IMR-90 (cell line): ENCODE measurements around the gene NNAT. TPM values are rescaled to one million over a fixed set of nuclear protein-coding genes. Genes with fewer than 3 reads are reported as not detected.

ENCODE experiments used
- ATAC-seq: fragments of 200-7000 bp; cut with Tn5 transposase; 2 replicates; pipeline ENCODE4 v1.9.1; 2020; ENCODE audit warnings: low read depth, mild to moderate bottlenecking, moderate library complexity
- BruUV-seq: library from RNA; stranded (reverse); fragments of 400-500 nt; replicated peaks from 2 replicates; lab custom pipeline; 2021; lab: Mats Ljungman, UMichigan
- CTCF ChIA-PET: fragments of 300-600 bp; formaldehyde crosslinking; extraction: SDS; loops from one replicate; lab custom pipeline; 2021; ENCODE audit warnings: antibody characterized with exemption; lab: Yijun Ruan, JAX
- POLR2A ChIA-PET: fragments of 300-600 bp; sonication (Branson Sonifier 250); formaldehyde crosslinking; loops from one replicate; lab custom pipeline; 2022; ENCODE audit warnings: antibody characterized with exemption; ENCODE audit not compliant: unreplicated experiment; lab: Charles Lee
- DNase-seq: peaks from one replicate; pipeline ENCODE4 v3.0.0; 2013
- H2AFZ ChIP-seq: replicated peaks from 2 replicates; pipeline ENCODE3; 2013; ENCODE audit warnings: low read length, mild to moderate bottlenecking; ENCODE audit not compliant: poor library complexity
- H2AK5ac ChIP-seq: 2 replicates; pipeline ENCODE4 v1.6.1; 2013; ENCODE audit warnings: low read depth, low read length, inconsistent platforms
- H2AK9ac ChIP-seq: replicated peaks from 2 replicates; pipeline ENCODE3; 2013; ENCODE audit warnings: mild to moderate bottlenecking, low read depth, low read length, moderate library complexity; ENCODE audit not compliant: poor library complexity
- H2BK120ac ChIP-seq: 2 replicates; pipeline ENCODE4 v1.6.1; 2013; ENCODE audit warnings: low read depth, low read length, inconsistent platforms
- H2BK15ac ChIP-seq: 3 replicates; pipeline ENCODE4 v1.6.1; 2013; ENCODE audit warnings: low read depth, low read length, inconsistent platforms
- H2BK20ac ChIP-seq: 2 replicates; pipeline ENCODE4 v1.6.1; 2013; ENCODE audit warnings: low read depth, mild to moderate bottlenecking, inconsistent platforms, low read length, moderate library complexity
- H2BK5ac ChIP-seq: 2 replicates; pipeline ENCODE4 v1.6.1; 2013; ENCODE audit warnings: mild to moderate bottlenecking, low read depth, low read length, inconsistent platforms; ENCODE audit not compliant: poor library complexity, severe bottlenecking
- H3K14ac ChIP-seq: replicated peaks from 2 replicates; pipeline ENCODE4 v1.6.1; 2013; ENCODE audit warnings: low read depth, low read length, inconsistent platforms
- H3K18ac ChIP-seq: 2 replicates; pipeline ENCODE4 v1.6.1; 2013; ENCODE audit warnings: low read depth, low read length, control low read depth
- H3K23ac ChIP-seq: 2 replicates; pipeline ENCODE4 v1.6.1; 2013; ENCODE audit warnings: low read depth, low read length, inconsistent platforms
- H3K27ac ChIP-seq: 2 replicates; pipeline ENCODE4 v1.5.1; 2013; ENCODE audit warnings: mild to moderate bottlenecking, control low read depth, low read length; ENCODE audit not compliant: insufficient read depth
- H3K27me3 ChIP-seq: 2 replicates; pipeline ENCODE4 v1.6.1; 2013; ENCODE audit warnings: low read length; ENCODE audit not compliant: control insufficient read depth, insufficient read depth
- H3K36me3 ChIP-seq: 2 replicates; pipeline ENCODE4 v1.6.1; 2013; ENCODE audit warnings: low read length, mixed read lengths; ENCODE audit not compliant: control insufficient read depth, insufficient read depth
- H3K4ac ChIP-seq: 2 replicates; pipeline ENCODE4 v1.6.1; 2013; ENCODE audit warnings: low read depth, low read length, inconsistent platforms
- H3K4me1 ChIP-seq: 2 replicates; pipeline ENCODE4 v1.6.1; 2013; ENCODE audit warnings: low read length, mixed read lengths; ENCODE audit not compliant: control insufficient read depth, insufficient read depth
- H3K4me2 ChIP-seq: 2 replicates; pipeline ENCODE4 v1.6.1; 2013; ENCODE audit warnings: low read depth, mild to moderate bottlenecking, control low read depth, low read length, moderate library complexity
- H3K4me3 ChIP-seq: 2 replicates; pipeline ENCODE4 v1.5.1; 2013; ENCODE audit warnings: low read depth, mild to moderate bottlenecking, control low read depth, low read length, moderate library complexity; ENCODE audit not compliant: insufficient read depth
- H3K56ac ChIP-seq: 2 replicates; pipeline ENCODE4 v1.6.1; 2013; ENCODE audit warnings: low read length, inconsistent platforms; ENCODE audit not compliant: insufficient read depth; ENCODE audit errors: extremely low read depth
- H3K79me1 ChIP-seq, 2 experiments: 2 replicates each; pipeline ENCODE4 v1.6.1; 2013; ENCODE audit warnings: low read length in 2 of 2, inconsistent platforms in 1 of 2, low read depth in 1 of 2
- H3K9ac ChIP-seq: 2 replicates; pipeline ENCODE4 v1.6.1; 2013; ENCODE audit warnings: low read depth, low read length, control low read depth
- H3K9me1 ChIP-seq: 2 replicates; pipeline ENCODE4 v1.6.1; 2013; ENCODE audit warnings: low read length, inconsistent platforms; ENCODE audit not compliant: insufficient read depth
- H3K9me3 ChIP-seq: 2 replicates; pipeline ENCODE4 v1.6.1; 2013; ENCODE audit warnings: low read length; ENCODE audit not compliant: control insufficient read depth, insufficient read depth
- H4K20me1 ChIP-seq: 2 replicates; pipeline ENCODE4 v1.6.1; 2013; ENCODE audit warnings: low read length, inconsistent platforms; ENCODE audit not compliant: insufficient read depth
- H4K5ac ChIP-seq: 2 replicates; pipeline ENCODE4 v1.6.1; 2013; ENCODE audit warnings: mild to moderate bottlenecking, low read depth, low read length, control low read depth
- H4K8ac ChIP-seq, 2 experiments: 2 replicates each; pipeline ENCODE4 v1.6.1; 2013; ENCODE audit warnings: low read depth in 2 of 2, low read length in 2 of 2, control low read depth in 1 of 2, inconsistent platforms in 1 of 2
- H4K91ac ChIP-seq: 2 replicates; pipeline ENCODE4 v1.6.1; 2013; ENCODE audit warnings: low read depth, low read length, inconsistent platforms; ENCODE audit not compliant: insufficient read depth
- CEBPB ChIP-seq: IDR thresholded peaks from 2 replicates; pipeline ENCODE4 v1.6.1; 2012; ENCODE audit warnings: low read depth, low read length, improper control_type of control experiment
- ELK1 ChIP-seq: fragments of 150-350 bp; IDR thresholded peaks from 2 replicates; pipeline ENCODE4 v1.6.1; 2016; ENCODE audit warnings: low read depth, mild to moderate bottlenecking, low read length, moderate library complexity, borderline replicate concordance
- FOS ChIP-seq: fragments of 150-350 bp; IDR thresholded peaks from 2 replicates; pipeline ENCODE4 v1.6.1; 2016; ENCODE audit warnings: low read depth, low read length
- MAFK ChIP-seq: IDR thresholded peaks from 2 replicates; pipeline ENCODE4 v1.6.1; 2012; ENCODE audit warnings: low read depth, low read length, improper control_type of control experiment
- MXI1 ChIP-seq: IDR thresholded peaks from 2 replicates; pipeline ENCODE4 v1.6.1; 2012; ENCODE audit warnings: low read depth, mild to moderate bottlenecking, low read length, moderate library complexity, borderline replicate concordance
- NFE2L2 ChIP-seq: fragments of 150-350 bp; IDR thresholded peaks from 2 replicates; pipeline ENCODE4 v1.6.1; 2016; ENCODE audit warnings: low read depth, mild to moderate bottlenecking, low read length
- RCOR1 ChIP-seq: IDR thresholded peaks from 2 replicates; pipeline ENCODE4 v1.6.1; 2012; ENCODE audit warnings: mild to moderate bottlenecking, low read length, improper control_type of control experiment; ENCODE audit not compliant: insufficient replicate concordance
- SMC3 ChIP-seq: fragments of 150-350 bp; IDR thresholded peaks from 2 replicates; pipeline ENCODE4 v1.6.1; 2016; ENCODE audit warnings: low read depth, mild to moderate bottlenecking, antibody characterized with exemption, low read length, moderate library complexity
- WGBS, 2 experiments: methylation state at CpG; one replicate each; pipeline versions ENCODE4 v1.1.5 to v1.1.7; 2013; ENCODE audit warnings: missing lambda C conversion rate in 2 of 2; ENCODE audit not compliant: insufficient read length in 1 of 2; ENCODE audit errors: extremely low coverage in 2 of 2; 5-methylcytosine and 5-hydroxymethylcytosine counted together
- dilution Hi-C: fragments of 300-500 bp; cut with HindIII; formaldehyde crosslinking; loops from one replicate; pipeline ENCODE4 v1.14.3; 2018; ENCODE audit warnings: low sequenced_read_pairs; ENCODE audit not compliant: unreplicated experiment
- in situ Hi-C: fragments of 300-500 bp; cut with MboI; formaldehyde crosslinking; loops from 3 replicates; pipeline ENCODE4 v1.14.3; 2019; ENCODE audit warnings: low sequenced_read_pairs, inconsistent platforms, mixed read lengths
- intact Hi-C: fragments of 100-400 bp; cut with micrococcal nuclease; formaldehyde crosslinking; loops from 2 replicates; pipeline ENCODE4 v1.10.0; 2022
- polyA plus RNA-seq, 3 experiments: library from polyadenylated mRNA; depleted of rRNA; stranded (reverse); fragments of >200 nt; gene quantifications; 2 replicates each; pipeline ENCODE4 v1.2.3, GENCODE V29; 2012; ENCODE audit warnings: low replicate concordance in 1 of 3
- total RNA-seq: library from RNA; depleted of rRNA; stranded (reverse); fragments of >200 nt; gene quantifications from 2 replicates; pipeline ENCODE4 v1.2.3, GENCODE V29; 2012

Gene NNAT
- total and polyA plus RNA-seq, 2 of the 4 experiments (the other 2 are of a cell fraction) = 2.0 to 6.5 TPM

GRCh38 chr20:37490663-37491350 lies 30.2 kb upstream of the NNAT start:
- H2AK9ac ChIP-seq = no peak overlapping the region
- H4K8ac ChIP-seq = no peak overlapping the region
- H3K79me1 ChIP-seq = no peaks in the 10 kb centered on the region
- WGBS, 2 experiments = 74% methylated on average over 6 of the region's 7 CpGs; no CpG with 5 or more reads in 1 of the 2 experiments
- H3K9ac ChIP-seq = no peak overlapping the region
- H4K91ac ChIP-seq = no peak overlapping the region
- no peaks in the 10 kb centered on the region for H3K9me1 ChIP-seq
- H3K4ac ChIP-seq = no peak overlapping the region
- no peak overlapping the region for H3K14ac ChIP-seq
- no peak overlapping the region for H2BK15ac ChIP-seq
- no peak overlapping the region for H3K4me3 ChIP-seq
- H3K27me3 ChIP-seq = peaks cover 6% of the 10 kb centered on the region
- intact Hi-C loops = no loop called here
- dilution Hi-C loops = no loop called here
- ChIA-PET POLR2A (no interaction called here), CTCF (no interaction called here)
- no peak overlapping the region for H2BK20ac ChIP-seq
- no peak overlapping the region for H3K23ac ChIP-seq
- H2AK5ac ChIP-seq = no peak overlapping the region
- no peak overlapping the region for H3K4me2 ChIP-seq
- no peak for TF ChIP-seq MXI1
- TF ChIP-seq SMC3 = no peak
- TF ChIP-seq FOS = no peak
- no peak for TF ChIP-seq RCOR1
- no peak for TF ChIP-seq NFE2L2
- no peak for TF ChIP-seq ELK1
- TF ChIP-seq CEBPB = no peak
- no peak for TF ChIP-seq MAFK
- no peaks in the 10 kb centered on the region for H3K4me1 ChIP-seq
- in situ Hi-C loops = no loop called here
- no peak overlapping the region for H2AFZ ChIP-seq
- no peaks in the 10 kb centered on the region for H3K9me3 ChIP-seq
- no peaks in the 10 kb centered on the region; the same call in none of the 2 replicates for H3K36me3 ChIP-seq
- no TSS peak for BruUV-seq
- H4K5ac ChIP-seq = no peak overlapping the region
- H4K20me1 ChIP-seq = no peaks in the 10 kb centered on the region
- no peak overlapping the region for H2BK120ac ChIP-seq
- H3K27ac ChIP-seq = no peak overlapping the region
- ATAC-seq = no peak
- H3K56ac ChIP-seq = no peak overlapping the region
- no peak overlapping the region for H3K18ac ChIP-seq
- H2BK5ac ChIP-seq = no peak overlapping the region
- no peak for DNase-seq
